ENCODE data around the gene FXYD6.

GRCh38 chr11:117814766-117815261, 61.6 kb downstream of the FXYD6 start:
- TF ChIP-seq, protein P1, sequence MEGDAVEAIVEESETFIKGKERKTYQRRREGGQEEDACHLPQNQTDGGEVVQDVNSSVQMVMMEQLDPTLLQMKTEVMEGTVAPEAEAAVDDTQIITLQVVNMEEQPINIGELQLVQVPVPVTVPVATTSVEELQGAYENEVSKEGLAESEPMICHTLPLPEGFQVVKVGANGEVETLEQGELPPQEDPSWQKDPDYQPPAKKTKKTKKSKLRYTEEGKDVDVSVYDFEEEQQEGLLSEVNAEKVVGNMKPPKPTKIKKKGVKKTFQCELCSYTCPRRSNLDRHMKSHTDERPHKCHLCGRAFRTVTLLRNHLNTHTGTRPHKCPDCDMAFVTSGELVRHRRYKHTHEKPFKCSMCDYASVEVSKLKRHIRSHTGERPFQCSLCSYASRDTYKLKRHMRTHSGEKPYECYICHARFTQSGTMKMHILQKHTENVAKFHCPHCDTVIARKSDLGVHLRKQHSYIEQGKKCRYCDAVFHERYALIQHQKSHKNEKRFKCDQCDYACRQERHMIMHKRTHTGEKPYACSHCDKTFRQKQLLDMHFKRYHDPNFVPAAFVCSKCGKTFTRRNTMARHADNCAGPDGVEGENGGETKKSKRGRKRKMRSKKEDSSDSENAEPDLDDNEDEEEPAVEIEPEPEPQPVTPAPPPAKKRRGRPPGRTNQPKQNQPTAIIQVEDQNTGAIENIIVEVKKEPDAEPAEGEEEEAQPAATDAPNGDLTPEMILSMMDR (IDR thresholded peaks at IDR 0.05), result no peak
- TF ChIP-seq POLR2A (IDR thresholded peaks at IDR 0.05), result no peak
- TF ChIP-seq POLR2AphosphoS5 (IDR thresholded peaks at IDR 0.05), result no peak
- TF ChIP-seq EP300 (IDR thresholded peaks at IDR 0.05), result no peak
